Measurements from ENCODE around the gene LACTB. TPM values are rescaled to one million over a fixed set of nuclear protein-coding genes. Genes with fewer than 3 reads are reported as not detected.

The LACTB gene
- total RNA-seq, 2 experiments from 2014 or later, result 10.5 to 27.1 TPM

GRCh38 chr15:63176302-63176701 lies 54.6 kb downstream of the LACTB start:
- no peak overlapping the region for H3K27ac Mint-ChIP-seq
- ATAC-seq (no peak), DNase-seq (no peak)
- peaks cover 4% of the 10 kb centered on the region for H3K4me1 Mint-ChIP-seq
- no peaks in the 10 kb centered on the region for H3K9me3 Mint-ChIP-seq (ENCODE audit: low read depth)
- H3K4me3 Mint-ChIP-seq, result no peak overlapping the region
- CTCF ChIA-PET, result interaction anchor here (0.7 kb wide), 1 partner anchor 28 kb away, joined by 3 read pairs; no protein-coding TSS in a partner anchor
- no peaks in the 10 kb centered on the region for H3K27me3 Mint-ChIP-seq
- no peaks in the 10 kb centered on the region for H3K36me3 Mint-ChIP-seq

- Mint-ChIP-seq H3K27me3 (no peaks in the 10 kb centered on the region), H3K36me3 (no peaks in the 10 kb centered on the region), H3K9me3 (ENCODE audit: low read depth) (no peaks in the 10 kb centered on the region), H3K27ac (no peak overlapping the region), H3K4me3 (no peak overlapping the region), H3K4me1 (peaks cover 4% of the 10 kb centered on the region)
- DNase-seq (no peak), ATAC-seq (no peak)
- CTCF ChIA-PET, result interaction anchor here (1.4 kb wide), 1 partner anchor 12 kb away, joined by 4 read pairs; no protein-coding TSS in a partner anchor
Observed at GRCh38 chr15:63178034-63178433, 56.4 kb downstream of the LACTB start.

- DNase-seq, result no peak
- no peaks in the 10 kb centered on the region for H3K36me3 Mint-ChIP-seq
Observed at GRCh38 chr15:63180746-63181145, 59.1 kb downstream of the LACTB start.

GRCh38 chr15:63181648-63182047 lies 60.0 kb downstream of the LACTB start:
- ATAC-seq, result no peak
- CTCF ChIA-PET, result no interaction called here
- H3K4me1 Mint-ChIP-seq, result peaks cover 5% of the 10 kb centered on the region
- H3K36me3 Mint-ChIP-seq, result no peaks in the 10 kb centered on the region
- H3K9me3 Mint-ChIP-seq (ENCODE audit: low read depth), result no peaks in the 10 kb centered on the region
- DNase-seq, result no peak
- no peak overlapping the region for H3K27ac Mint-ChIP-seq
- no peak overlapping the region for H3K4me3 Mint-ChIP-seq
- no peaks in the 10 kb centered on the region for H3K27me3 Mint-ChIP-seq

More at GRCh38 chr15:63180746-63181145, 59.1 kb downstream of the LACTB start:
- ATAC-seq, result no peak
- H3K4me1 Mint-ChIP-seq, result peaks cover 5% of the 10 kb centered on the region
- H3K9me3 Mint-ChIP-seq (ENCODE audit: low read depth), result no peaks in the 10 kb centered on the region
- H3K27ac Mint-ChIP-seq, result no peak overlapping the region
- CTCF ChIA-PET, result no interaction called here
- no peaks in the 10 kb centered on the region for H3K27me3 Mint-ChIP-seq
- H3K4me3 Mint-ChIP-seq, result no peak overlapping the region

GRCh38 chr15:63185206-63185605 lies 63.5 kb downstream of the LACTB start:
- H3K27me3 Mint-ChIP-seq, result no peaks in the 10 kb centered on the region
- peaks cover 2% of the 10 kb centered on the region for H3K36me3 Mint-ChIP-seq
- H3K27ac Mint-ChIP-seq, result no peak overlapping the region
- CTCF ChIA-PET, result interaction anchor here (0.8 to 2.1 kb wide), 6 partner anchors 9 to 217 kb away, joined by 3 to 8 read pairs (median 4); no protein-coding TSS in a partner anchor
- H3K9me3 Mint-ChIP-seq (ENCODE audit: low read depth), result no peaks in the 10 kb centered on the region
- DNase-seq (no peak), ATAC-seq (no peak)
- H3K4me3 Mint-ChIP-seq, result no peak overlapping the region
- H3K4me1 Mint-ChIP-seq, result peaks cover 13% of the 10 kb centered on the region

GRCh38 chr15:63186065-63186464 lies 64.4 kb downstream of the LACTB start:
- Mint-ChIP-seq H3K27me3 (no peaks in the 10 kb centered on the region), H3K4me1 (peaks cover 16% of the 10 kb centered on the region), H3K27ac (no peak overlapping the region), H3K9me3 (ENCODE audit: low read depth) (no peaks in the 10 kb centered on the region), H3K36me3 (peaks cover 4% of the 10 kb centered on the region), H3K4me3 (no peak overlapping the region)
- CTCF ChIA-PET, result interaction anchor here (1.3 to 2.1 kb wide), 3 partner anchors 19 to 88 kb away, joined by 3 to 8 read pairs (median 3); no protein-coding TSS in a partner anchor
- no peak for DNase-seq
- ATAC-seq, result no peak

GRCh38 chr15:63187589-63188226 lies 66.0 kb downstream of the LACTB start:
- no peaks in the 10 kb centered on the region for H3K9me3 Mint-ChIP-seq (ENCODE audit: low read depth)
- DNase-seq, result no peak
- H3K36me3 Mint-ChIP-seq, result peaks cover 14% of the 10 kb centered on the region
- no peaks in the 10 kb centered on the region for H3K27me3 Mint-ChIP-seq
- peaks cover 31% of the 10 kb centered on the region for H3K4me1 Mint-ChIP-seq
- H3K27ac Mint-ChIP-seq, result no peak overlapping the region
- no peak for ATAC-seq
- H3K4me3 Mint-ChIP-seq, result no peak overlapping the region
- CTCF ChIA-PET, result interaction anchor here (0.9 to 1.3 kb wide), 2 partner anchors 9 to 77 kb away, joined by 3 read pairs; no protein-coding TSS in a partner anchor

- no peak for DNase-seq
- Mint-ChIP-seq H3K9me3 (ENCODE audit: low read depth) (no peaks in the 10 kb centered on the region), H3K4me1 (peaks cover 38% of the 10 kb centered on the region), H3K27me3 (no peaks in the 10 kb centered on the region), H3K27ac (peak overlapping the region; percentile 80), H3K4me3 (peak overlapping the region; percentile 96), H3K36me3 (peaks cover 15% of the 10 kb centered on the region)
- CTCF ChIA-PET, result interaction anchor here (0.9 to 1.5 kb wide), 3 partner anchors 9 to 76 kb away, joined by 3 to 4 read pairs (median 3); no protein-coding TSS in a partner anchor
- no peak for ATAC-seq
Observed at GRCh38 chr15:63188247-63188925, 66.7 kb downstream of the LACTB start.

- peaks cover 45% of the 10 kb centered on the region for H3K4me1 Mint-ChIP-seq
- peak within 1 kb of the TSS; percentile 90 for H3K27ac Mint-ChIP-seq
- H3K27me3 Mint-ChIP-seq, result no peaks in the 10 kb centered on the region
- H3K36me3 Mint-ChIP-seq, result peaks cover 17% of the 10 kb centered on the region
- DNase-seq, result peak; percentile 99
- CTCF ChIA-PET, result interaction anchor here (0.6 to 1.5 kb wide), 4 partner anchors 9 to 193 kb away, joined by 3 to 4 read pairs (median 3); no protein-coding TSS in a partner anchor
- ATAC-seq, result peak; percentile 85
- H3K4me3 Mint-ChIP-seq, result peak within 1 kb of the TSS; percentile 96
- no peaks in the 10 kb centered on the region for H3K9me3 Mint-ChIP-seq (ENCODE audit: low read depth)
Observed at GRCh38 chr15:63188926-63189871, 67.5 kb downstream of the LACTB start, which contains the start of gene RAB8B. Gene RAB8B (plus strand): TSS chr15:63189606. CDS start chr15:63189625, 19 bp downstream.

- peaks cover 17% of the 10 kb centered on the region for H3K36me3 Mint-ChIP-seq
- no peaks in the 10 kb centered on the region for H3K27me3 Mint-ChIP-seq
- CTCF ChIA-PET, result interaction anchor here (0.8 to 4.7 kb wide), 5 partner anchors 12 to 261 kb away, joined by 3 to 32 read pairs (median 11); no protein-coding TSS in a partner anchor
- H3K4me1 Mint-ChIP-seq, result peaks cover 52% of the 10 kb centered on the region
- peak overlapping the region; percentile 96 for H3K4me3 Mint-ChIP-seq
- ATAC-seq, result no peak
- peak overlapping the region; percentile 90 for H3K27ac Mint-ChIP-seq
- no peaks in the 10 kb centered on the region for H3K9me3 Mint-ChIP-seq (ENCODE audit: low read depth)
- DNase-seq, result no peak
Observed at GRCh38 chr15:63189941-63190768, 68.5 kb downstream of the LACTB start.

- ATAC-seq (no peak), DNase-seq (no peak)
- peak overlapping the region; percentile 100 for H3K27ac Mint-ChIP-seq
- no peaks in the 10 kb centered on the region for H3K9me3 Mint-ChIP-seq (ENCODE audit: low read depth)
- H3K36me3 Mint-ChIP-seq, result peaks cover 19% of the 10 kb centered on the region
- H3K27me3 Mint-ChIP-seq, result no peaks in the 10 kb centered on the region
- peak overlapping the region; percentile 96 for H3K4me3 Mint-ChIP-seq
- CTCF ChIA-PET, result interaction anchor here (0.8 to 4.7 kb wide), 9 partner anchors 11 to 296 kb away, joined by 3 to 32 read pairs (median 6); partner anchors contain the start of gene RPS27L
- peaks cover 61% of the 10 kb centered on the region for H3K4me1 Mint-ChIP-seq
Observed at GRCh38 chr15:63190769-63191649, 69.3 kb downstream of the LACTB start.

Data from activated CD8-positive, alpha-beta memory T cell treated with anti-CD3 and anti-CD28 coated beads, Interleukin-2, amount 10 ng/mL, durations not matched to agents 7 days and 5 days (primary cell).